Stimulated activated CD8-positive, alpha-beta memory T cell treated with anti-CD3 and anti-CD28 coated beads, Interleukin-15, amount 100 ng/mL, for 24 hours (primary cell): ENCODE results near the gene KNDC1.
"Not testable (repeated sequence)": the region's sequence is repeated elsewhere in the genome, so short reads cannot be mapped to it uniquely, and the experiment has no call there.

Experiments used
- DNase-seq: peaks from one replicate; pipeline ENCODE4 v3.0.0-alpha.2; 2020; ENCODE audit warnings: low read depth

KNDC1 gene

DNA sequence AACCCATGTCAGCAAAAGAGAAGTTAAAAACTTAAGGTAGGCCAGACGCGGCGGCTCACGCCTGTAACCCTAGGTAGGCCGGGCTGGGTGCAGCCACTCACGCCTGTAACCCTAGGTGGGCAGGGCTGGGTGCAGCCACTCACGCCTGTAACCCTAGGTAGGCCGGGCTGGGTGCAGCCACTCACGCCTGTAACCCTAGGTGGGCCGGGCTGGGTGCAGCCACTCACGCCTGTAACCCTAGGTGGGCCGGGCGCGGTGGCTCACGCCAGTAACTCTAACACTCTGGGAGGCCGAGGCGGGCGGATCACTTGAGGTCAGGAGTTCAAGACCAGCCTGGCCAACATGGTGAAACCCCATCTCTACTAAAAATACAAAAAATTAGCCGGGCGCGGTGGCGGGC lies 61.7 kb downstream of the KNDC1 start:
- not testable (repeated sequence) for DNase-seq

DNA sequence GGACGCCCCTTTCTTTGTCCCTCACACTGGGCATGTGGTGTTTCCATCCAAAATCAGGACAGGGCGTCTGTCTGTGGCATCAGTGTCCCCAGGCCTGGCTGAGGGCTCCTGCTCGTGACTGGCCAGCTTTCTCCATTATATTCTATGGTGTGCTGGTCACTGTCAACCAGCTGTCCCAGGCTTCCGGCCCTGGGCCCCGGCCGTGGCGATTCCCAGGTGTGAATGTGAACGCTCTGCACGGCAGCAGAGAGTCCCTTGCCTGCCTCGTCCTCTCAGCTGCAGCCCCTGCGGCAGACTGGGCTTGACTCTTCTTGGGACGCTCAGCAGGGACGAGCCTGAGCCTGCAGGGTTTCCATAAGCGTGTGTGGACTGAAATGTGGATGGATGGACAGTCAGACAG lies 64.1 kb downstream of the KNDC1 start:
- no peak for DNase-seq

DNA sequence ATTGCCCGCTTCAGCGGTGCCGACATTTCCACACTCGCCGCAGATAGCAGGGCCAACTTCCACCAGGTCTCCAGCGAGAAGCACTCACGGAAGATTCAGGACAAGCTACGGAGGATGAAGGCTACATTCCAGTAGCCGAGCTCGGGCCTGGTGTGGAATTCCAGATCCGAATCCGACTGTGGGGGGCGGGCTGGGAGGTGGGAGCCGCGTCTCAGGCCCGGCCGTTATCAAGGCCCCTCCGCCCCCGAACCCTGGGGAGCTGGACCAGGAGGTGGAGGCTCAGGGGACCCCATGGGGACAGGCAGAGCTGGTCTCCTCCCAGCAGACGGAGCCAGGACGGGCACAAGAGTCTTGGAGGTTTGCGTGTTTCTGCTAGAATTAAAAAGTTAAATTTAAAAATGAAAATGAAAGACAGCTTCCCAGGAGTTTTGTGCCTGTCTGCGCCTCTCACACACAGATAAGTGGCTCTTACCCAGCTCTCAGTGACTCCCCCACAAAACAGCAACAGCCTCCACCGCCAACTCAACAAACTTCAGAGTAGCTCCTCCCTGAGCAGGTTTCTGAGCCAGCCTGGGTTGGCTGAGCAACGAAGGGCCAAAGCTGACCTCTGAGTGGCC lies 64.8 kb downstream of the KNDC1 start:
- no peak for DNase-seq

DNA sequence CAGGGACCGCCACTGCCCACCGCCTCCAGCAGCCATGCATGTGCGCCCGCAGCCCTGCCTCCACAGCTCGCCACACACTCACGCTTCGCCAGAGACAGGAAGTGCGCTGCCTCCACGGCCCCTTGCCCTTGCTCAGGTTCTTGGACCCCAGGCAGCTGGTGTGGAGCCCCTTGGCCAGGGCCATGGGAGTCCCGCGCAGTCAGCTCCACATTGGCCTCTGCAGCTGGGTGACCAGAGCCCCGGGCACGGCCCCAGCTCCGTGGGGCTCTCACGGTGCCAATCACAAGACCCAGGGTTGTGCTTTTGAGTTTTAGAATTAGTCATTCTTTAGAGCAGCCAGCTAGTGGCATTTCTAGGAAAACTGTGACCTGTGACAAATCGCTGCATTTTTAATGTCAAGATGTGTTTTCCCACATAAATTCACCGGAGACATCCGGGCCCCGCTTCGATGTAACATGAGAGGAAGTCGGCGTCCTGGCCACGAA lies 65.7 kb downstream of the KNDC1 start:
- no peak for DNase-seq

- DNase-seq: no peak
Measured at GRCh38 chr10:133226251-133226808, 66.3 kb downstream of the KNDC1 start.

- DNase-seq: no peak
Measured at GRCh38 chr10:133227256-133227655, 67.2 kb downstream of the KNDC1 start.

DNA sequence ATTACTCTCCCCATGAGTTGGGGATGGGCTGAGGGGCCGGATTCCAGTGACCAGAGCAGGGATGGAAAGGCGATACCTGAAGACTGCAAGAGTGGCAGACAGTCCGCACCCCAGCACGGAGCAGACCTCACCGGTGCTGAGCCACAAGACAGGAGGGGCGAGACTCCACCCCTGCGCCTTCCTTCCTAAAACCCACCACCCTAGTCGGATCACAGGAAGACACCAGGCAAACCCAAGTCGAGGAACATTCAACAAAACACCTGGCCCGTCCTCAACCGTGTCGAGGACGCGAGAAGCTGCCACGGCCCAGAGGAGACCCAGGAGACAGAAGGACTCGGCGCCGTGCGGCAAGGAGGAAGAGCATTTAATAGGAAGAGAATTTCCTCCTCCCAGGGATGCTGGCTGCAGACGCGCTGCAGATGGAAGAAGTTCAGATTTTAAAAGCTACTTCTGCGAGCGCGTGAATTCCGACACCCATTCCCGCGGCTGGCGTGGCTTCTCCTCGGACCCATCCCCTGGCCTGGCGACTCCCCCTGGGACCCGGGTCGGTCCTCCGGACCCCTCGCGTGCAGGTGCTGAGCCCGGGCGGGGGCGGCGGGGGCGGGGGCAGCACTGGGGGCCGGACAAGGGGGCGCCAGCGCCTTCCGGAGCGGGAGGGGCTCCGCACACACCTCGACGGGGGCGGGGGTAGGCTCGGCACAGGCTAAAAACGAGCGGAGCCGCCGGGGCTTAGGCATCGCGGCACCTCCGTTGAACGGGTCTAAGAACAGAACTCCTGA lies 69.4 kb downstream of the KNDC1 start:
- DNase-seq: no peak

DNA sequence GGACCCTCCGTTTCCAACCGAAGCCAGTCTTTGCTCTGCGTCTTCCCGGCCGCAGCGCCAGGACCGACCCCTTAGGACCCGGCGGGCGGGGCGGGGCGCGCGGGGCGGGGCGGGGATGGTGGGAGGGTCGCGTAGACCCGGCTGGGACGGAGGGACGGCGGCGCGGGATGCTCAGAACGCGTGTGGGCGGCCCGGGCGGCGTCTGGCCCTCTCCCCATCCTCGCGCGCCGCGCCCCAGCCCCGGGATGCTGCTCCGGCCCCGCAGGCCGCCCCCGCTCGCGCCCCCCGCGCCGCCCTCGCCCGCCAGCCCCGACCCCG lies 70.0 kb downstream of the KNDC1 start, which contains the start of gene UTF1:
Gene UTF1 (plus strand): TSS at position 174 of the 318 bp plus-strand sequence. CDS start 72 bp downstream, at position 246.
- DNase-seq: no peak

GRCh38 chr10:133230387-133231195 lies 70.6 kb downstream of the KNDC1 start:
- no peak for DNase-seq

- no peak for DNase-seq
Measured at GRCh38 chr10:133231244-133231945, 71.4 kb downstream of the KNDC1 start.

DNA sequence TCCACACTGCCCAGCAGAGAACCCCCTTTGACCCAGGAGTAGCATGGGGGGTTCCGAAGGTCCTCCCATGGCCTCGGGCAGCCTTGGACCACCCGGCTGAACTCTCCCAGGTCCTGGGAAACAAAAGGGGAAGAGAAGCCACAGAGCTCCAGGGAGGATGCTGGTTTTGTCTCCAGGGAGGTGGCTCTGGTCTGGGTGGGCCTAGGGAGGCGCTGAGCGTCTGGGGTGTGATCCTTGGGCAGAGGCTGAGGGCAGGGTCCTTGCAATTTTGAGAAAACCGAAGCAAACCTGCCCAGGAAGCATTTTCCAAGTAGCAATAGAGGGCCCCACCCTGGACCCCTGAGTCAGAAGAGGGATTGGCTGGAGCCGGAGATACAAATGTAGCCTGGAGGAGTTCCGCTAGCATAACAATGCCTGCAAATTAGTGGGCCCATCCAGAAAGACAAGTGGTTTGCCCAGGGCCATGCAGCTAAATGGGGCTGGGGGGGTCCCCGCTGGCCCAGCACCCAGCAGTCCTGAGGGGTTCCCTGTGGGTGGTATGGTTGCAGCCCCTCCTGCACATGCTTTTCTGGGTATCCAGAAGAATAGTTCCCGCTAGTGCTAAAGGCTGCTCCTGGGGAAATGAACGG lies 72.0 kb downstream of the KNDC1 start:
- no peak for DNase-seq

- DNase-seq: not testable (repeated sequence)
Measured at GRCh38 chr10:133234796-133235195, 74.8 kb downstream of the KNDC1 start.

DNA sequence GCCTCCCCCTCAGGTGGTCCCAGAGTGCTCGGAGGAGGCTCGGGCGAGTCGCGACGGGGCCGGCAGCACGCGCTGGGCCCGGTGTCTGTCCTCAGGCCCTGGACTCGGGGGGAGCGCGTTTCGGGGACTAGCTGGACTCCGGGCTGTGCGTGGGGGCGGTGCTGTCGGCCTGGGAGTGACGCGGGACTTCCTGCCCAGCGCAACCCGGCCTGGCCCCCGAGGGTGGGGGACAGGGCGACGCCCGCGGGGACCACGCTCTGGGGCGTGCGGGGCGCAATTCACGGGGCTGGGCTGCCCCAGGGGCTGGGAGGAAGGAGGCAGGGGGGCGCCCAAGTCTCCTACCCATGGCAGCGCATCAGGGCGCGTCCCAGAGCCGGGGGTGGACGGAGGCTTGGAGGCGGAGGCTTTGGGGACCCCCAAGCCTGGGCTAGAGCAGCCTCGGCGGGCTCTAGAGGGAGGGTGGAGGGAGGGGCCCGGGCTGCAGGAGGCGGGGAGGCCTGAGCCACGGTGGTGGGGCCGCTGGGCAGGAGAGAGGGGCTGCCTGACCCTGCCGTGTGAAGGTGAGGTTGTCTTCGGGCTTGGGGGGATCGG lies 75.3 kb downstream of the KNDC1 start:
- DNase-seq: no peak

GRCh38 chr10:133235932-133236331 lies 75.9 kb downstream of the KNDC1 start:
- DNase-seq: no peak

DNA sequence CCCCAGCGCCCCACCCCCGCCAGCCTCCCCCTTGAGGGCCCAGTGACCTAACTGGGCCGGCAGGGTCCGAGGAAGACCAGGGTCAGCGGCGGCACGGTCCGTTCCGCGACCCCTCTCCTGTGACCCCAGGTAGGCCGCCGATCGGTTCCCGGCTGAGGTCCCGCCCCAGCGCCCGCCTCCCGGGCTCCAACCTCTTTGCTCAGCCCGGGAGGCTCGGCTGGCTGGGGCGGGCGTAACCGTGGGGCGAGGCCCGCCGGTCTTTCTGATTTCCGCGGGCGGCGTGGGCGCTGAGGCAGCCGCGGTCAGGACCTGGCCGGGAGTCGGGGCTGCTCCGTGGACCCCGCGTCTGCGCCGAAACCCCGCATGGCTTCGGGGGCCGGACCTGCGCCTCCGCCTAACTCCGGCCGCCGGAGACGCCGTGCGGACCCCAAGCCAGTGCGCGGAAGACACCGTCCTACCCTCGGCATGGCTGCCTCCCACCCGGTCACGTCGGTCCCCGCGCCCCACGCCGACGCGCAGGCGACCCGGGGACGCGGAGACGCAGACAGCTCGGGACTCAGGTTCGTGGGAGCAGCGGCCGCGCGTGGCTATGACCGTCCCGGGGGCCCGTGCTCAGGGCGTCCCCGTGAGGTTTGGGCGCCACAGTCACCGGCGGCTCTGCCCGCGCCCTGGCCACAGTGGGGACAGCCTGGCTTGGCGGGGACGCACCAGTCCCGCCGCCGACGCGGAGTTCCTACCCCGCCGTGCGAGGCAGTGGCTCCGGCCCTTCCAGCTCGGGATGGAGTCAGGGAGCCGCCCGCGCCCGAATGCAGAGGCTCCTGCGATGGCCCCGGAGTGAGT lies 76.6 kb downstream of the KNDC1 start:
- DNase-seq: no peak

DNA sequence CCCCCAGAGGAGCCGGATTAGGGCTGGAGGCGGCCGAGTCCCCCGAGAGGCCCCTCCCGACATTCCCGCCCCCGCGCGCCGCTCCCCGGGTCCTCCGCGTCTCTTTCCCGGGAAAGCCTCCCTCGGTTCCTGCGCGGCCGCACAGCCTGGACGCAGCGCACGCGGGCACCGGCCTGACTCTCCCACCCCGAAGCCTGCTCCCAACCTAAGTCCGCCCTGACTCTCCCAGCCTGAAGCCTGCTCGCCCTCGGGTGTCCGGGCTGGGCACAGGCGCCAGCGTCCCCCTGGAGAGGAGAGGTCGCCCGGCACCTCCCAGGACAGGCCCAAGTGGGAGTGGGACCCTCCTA lies 77.2 kb downstream of the KNDC1 start:
- DNase-seq: no peak

- no peak for DNase-seq
Measured at GRCh38 chr10:133237588-133238465, 77.8 kb downstream of the KNDC1 start, which contains the start of gene VENTX. Gene VENTX (plus strand): TSS chr10:133237855. CDS start chr10:133237915, 60 bp downstream.

DNA sequence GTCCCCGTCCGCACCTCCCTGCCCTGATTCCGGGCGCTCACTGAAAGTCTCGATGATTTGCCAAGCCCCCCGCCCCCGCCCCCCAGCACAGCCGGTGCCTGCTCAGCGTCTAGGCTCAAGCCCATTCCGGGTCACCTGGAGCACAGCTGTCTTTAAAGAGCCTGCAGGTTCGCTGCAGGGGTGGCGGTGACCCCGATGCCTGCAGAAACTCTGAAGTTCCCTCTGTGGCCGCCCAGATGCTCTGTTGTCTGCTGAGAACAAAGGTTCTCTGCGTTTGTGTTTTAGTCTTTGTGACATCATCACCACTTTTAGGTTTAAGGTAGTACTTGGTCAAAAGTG lies 78.4 kb downstream of the KNDC1 start:
- DNase-seq: no peak

GRCh38 chr10:133239990-133240389 lies 80.0 kb downstream of the KNDC1 start:
- no peak for DNase-seq
